C4-2B (cell line): ENCODE measurements around the gene S1PR5.

Experiments used
- H3K27ac ChIP-seq: fragments of 450-650 bp; 2 replicates; pipeline ENCODE4 v1.5.1; 2017
- CTCF ChIP-seq: fragments of 450-650 bp; conservative IDR thresholded peaks from 2 replicates; pipeline ENCODE4 v1.5.1; 2017; ENCODE audit warnings: mild to moderate bottlenecking
- ZFX ChIP-seq: fragments of 450-650 bp; IDR thresholded peaks from 2 replicates; pipeline ENCODE4 v1.6.1; 2017

The S1PR5 gene

GRCh38 chr19:10560154-10560553 is 42.9 kb upstream of the S1PR5 start:
- no peak overlapping the region for H3K27ac ChIP-seq
- TF ChIP-seq CTCF (no peak), ZFX (no peak)

GRCh38 chr19:10557603-10558197 is 40.5 kb upstream of the S1PR5 start:
- TF ChIP-seq CTCF (no peak), ZFX (no peak)
- H3K27ac ChIP-seq, result no peak overlapping the region

GRCh38 chr19:10555610-10555973 is 38.3 kb upstream of the S1PR5 start:
- H3K27ac ChIP-seq, result no peak overlapping the region
- TF ChIP-seq CTCF (no peak), ZFX (no peak)

GRCh38 chr19:10554760-10555609 is 37.7 kb upstream of the S1PR5 start:
- no peak for TF ChIP-seq CTCF
- TF ChIP-seq ZFX, result no peak
- H3K27ac ChIP-seq, result no peak overlapping the region

GRCh38 chr19:10553943-10554381 is 36.7 kb upstream of the S1PR5 start:
- H3K27ac ChIP-seq, result no peak overlapping the region
- TF ChIP-seq ZFX (no peak), CTCF (no peak)

- H3K27ac ChIP-seq, result no peak overlapping the region
- TF ChIP-seq CTCF (no peak), ZFX (no peak)
Measured at GRCh38 chr19:10553087-10553667, 35.9 kb upstream of the S1PR5 start.

- TF ChIP-seq ZFX (no peak), CTCF (no peak)
- H3K27ac ChIP-seq, result no peak overlapping the region
Measured at GRCh38 chr19:10552510-10553053, 35.3 kb upstream of the S1PR5 start.
